GM19467 (cell line): ENCODE measurements around the gene MEAF6.

Source experiments
- ATAC-seq: cut with Tn5 transposase; IDR thresholded peaks from one replicate; pipeline ENCODE4 v1.9.1; 2021; ENCODE audit warnings: mild to moderate bottlenecking, moderate library complexity; ENCODE audit not compliant: unreplicated experiment

Gene MEAF6

DNA sequence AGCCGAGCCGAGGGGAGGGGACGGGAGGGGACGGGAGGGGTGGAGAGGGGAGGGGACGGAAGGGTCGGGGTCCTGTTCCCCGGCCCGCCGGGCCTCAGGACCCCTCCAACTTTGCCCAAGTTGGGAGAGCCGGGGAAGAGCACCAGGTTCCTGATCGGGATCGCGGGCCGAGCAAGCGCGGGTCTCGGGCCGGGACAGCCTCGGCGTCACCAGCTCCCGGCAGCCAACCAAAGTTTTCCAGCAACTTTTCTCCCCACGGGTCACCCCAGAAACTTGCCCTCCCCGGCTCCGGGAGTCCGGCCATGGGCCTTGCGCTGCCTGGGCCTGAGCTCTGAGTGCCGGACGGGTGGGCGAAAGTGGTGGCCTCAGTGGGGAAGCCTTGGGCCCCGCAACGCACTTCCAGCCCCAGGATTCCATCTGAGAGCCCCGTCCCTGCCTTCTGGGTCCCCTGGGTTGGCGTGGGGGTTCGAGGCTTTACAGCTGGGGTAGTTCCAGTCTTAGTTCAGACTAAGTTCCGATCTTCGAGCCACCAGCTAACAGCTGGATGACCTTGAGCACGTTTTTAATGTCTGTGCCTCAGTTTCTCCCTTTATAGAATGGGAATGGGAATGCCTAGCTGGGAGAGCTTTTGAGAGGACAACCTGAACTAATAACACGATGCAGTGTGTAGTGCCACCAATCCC lies 39.7 kb downstream of the MEAF6 start:
- peak; percentile 1 for ATAC-seq

DNA sequence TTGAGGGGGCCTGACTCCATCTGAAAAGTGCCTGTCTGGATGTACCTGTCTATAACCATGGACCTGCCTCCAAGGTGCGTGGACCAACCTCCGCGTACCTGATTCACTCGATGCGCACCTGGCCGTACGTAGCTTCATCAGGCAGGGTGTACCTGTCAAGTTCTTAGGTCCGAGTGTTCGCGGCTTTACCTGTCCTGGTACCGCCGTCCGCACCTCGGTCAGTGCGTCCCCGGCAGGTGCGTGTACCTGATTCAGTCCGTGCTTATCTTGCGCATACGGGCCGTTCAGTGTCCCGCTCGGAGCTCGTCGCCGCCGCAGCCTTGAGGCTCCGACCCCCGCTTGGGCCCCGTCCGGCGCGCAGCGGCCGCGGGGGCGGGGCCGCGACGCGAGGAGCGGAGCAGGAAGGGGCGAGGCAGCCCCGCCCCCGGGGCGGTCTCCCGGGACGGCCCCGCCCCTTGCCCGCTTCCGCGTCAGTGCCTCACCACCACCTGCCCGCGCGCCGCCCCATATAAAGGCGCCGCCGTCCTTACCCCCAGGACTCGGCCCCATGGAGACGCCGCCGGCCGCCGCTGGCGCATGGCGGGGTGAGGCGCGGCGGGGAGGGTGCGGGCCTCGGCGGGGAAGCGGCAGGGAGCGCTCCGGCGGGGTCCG lies 40.4 kb downstream of the MEAF6 start, which contains the start of gene ZC3H12A:
Gene ZC3H12A, plus strand, starts transcription at position 535 of the 651 bp plus-strand sequence. CDS start 917 bp downstream, outside the sequence.
- ATAC-seq: peak; percentile 55

DNA sequence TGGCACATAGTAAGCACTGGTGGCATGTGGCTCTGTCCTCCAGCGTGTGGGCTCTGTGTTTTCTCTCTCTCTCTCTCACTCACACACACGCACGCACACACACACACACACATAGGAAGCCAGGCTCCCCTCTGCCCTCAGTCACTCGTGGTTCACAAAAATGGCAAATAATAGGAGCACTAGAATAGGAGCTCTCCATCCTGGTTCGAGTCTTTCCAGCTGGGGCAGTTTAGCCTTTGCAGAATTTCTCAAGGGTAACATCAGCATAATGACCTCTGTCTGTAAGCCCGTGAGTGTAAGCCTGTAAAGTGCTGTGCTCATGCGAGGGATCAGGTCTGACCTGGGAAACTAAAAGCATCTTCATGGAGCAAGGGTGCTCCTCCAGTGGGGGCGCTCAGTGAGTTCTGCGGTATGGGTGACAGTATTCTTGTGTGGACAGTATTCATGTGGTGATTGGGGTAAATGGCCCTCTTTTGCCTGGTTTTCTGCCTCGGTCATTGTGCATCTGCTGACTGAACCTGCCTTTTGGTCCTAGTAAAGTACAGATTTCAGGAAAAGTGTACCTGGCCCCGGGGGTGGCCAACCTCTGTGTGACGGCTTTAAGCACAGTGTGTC lies 41.0 kb downstream of the MEAF6 start:
- no peak for ATAC-seq

DNA sequence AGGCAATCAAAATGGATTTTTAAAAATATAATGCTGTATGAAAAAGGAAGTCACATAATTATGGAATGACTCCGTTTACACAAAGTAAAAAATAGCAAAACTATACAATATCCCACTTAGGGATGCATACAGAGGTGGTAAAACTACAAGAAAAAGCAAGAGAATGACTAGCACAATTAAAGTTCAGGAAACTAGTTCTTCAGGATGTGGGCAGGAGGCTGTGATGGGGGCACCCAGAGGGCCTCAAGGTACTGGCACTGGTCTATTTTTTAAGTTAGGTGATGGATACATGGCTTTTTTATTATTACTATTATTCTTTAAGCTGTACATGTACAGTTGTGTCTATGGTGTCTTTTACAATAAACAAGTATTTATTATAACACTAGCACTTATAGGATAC lies 41.6 kb downstream of the MEAF6 start:
- no peak for ATAC-seq

DNA sequence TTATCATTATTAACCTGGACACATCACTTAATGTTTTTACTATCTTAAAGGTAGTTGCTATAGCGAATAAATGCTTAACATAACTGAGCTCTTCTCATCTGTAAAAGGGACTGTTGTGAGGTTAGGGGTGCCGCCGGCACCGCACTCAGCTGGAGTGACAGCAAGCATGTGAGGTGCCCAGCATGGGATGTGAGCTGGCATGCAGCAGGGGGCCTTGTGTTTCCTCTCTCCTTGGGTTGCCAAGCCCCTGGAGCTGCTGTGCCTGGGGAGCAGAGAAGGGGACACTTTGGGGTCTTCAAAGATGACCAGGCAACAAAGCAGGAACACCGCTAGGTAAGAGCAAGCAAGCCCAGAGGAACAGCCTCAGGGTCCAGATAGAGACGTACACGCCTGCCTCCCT lies 42.3 kb downstream of the MEAF6 start:
- ATAC-seq: no peak

DNA sequence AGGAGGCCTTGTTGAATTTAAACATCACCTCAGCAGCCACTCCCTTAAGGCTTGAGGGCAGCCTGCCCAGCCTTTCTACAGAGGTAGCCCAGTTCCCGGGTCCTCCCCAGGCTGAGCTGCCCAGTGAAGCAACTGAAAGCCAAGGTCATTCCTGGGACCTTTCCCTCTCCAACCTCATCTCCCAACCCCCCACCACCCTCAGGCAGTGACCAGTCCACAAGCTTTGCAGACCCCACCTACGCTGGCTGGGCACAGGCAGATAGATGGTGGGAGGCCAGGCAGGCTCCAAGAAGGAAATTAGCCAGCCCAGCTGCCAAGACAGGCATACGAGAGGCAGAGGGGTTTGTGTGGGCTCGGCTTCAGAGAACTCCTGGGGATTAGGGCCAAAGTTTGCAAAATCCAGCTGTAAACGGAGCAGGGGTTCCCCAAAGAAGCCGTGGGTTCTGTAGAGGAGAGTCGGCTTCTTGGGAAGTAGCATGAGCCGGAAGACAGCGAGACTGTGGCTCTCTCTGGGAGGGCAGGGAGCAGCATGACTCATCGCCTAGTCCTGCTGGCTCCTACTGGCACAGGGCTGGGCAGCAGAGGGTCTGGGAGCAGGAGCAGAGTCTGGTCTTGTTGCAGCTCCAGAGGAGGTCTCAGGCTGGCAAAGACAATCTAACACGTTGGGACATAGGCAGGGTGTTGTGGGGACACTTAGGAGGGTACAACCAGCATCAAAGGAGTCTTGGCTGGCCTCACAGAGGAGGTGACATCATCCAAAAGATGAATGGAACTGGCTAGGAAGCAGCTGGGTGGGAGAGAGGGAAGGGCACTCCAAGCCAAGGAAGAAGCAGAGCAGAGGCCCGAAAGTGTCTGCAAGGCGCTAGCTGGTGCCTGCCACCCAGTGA lies 43.0 kb downstream of the MEAF6 start:
- ATAC-seq: no peak

DNA sequence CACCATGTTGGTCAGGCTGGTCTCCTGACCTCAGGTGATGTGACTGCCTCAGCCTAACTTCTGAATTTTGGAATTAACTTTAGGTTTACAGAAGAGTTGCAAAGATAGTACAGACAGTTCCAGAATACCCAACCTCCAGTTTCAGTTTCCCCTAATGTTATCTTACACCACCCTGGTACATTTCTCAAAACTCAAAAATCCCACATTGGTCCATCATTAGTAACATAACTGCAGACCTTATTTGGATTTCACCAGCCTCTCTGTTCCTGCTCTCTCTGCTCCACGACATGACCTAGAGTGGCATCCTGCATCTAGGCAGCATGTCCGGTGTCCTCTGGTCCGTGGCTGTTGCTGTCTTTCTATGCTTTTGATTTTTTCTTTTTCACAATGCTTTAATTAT lies 45.2 kb downstream of the MEAF6 start:
- no peak for ATAC-seq

DNA sequence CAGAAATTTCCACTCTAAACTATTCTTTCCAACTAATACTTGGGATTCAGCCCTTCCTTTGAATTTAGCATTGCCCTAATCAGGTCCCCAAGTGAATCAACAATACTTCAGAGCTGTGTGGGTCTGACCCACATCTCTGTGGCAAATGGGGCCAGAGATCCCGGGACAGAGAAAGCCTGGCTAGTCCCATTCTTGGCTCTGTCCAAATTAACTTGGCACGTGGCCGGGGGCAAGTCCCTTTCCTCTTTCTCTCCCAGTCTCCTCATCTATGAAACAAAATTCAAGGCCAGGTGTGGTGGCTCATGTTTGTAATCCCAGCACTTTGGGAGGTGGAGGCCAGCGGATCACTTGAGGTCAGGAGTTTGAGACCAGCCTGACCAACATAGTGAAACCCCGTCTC lies 46.5 kb downstream of the MEAF6 start:
- ATAC-seq: no peak

DNA sequence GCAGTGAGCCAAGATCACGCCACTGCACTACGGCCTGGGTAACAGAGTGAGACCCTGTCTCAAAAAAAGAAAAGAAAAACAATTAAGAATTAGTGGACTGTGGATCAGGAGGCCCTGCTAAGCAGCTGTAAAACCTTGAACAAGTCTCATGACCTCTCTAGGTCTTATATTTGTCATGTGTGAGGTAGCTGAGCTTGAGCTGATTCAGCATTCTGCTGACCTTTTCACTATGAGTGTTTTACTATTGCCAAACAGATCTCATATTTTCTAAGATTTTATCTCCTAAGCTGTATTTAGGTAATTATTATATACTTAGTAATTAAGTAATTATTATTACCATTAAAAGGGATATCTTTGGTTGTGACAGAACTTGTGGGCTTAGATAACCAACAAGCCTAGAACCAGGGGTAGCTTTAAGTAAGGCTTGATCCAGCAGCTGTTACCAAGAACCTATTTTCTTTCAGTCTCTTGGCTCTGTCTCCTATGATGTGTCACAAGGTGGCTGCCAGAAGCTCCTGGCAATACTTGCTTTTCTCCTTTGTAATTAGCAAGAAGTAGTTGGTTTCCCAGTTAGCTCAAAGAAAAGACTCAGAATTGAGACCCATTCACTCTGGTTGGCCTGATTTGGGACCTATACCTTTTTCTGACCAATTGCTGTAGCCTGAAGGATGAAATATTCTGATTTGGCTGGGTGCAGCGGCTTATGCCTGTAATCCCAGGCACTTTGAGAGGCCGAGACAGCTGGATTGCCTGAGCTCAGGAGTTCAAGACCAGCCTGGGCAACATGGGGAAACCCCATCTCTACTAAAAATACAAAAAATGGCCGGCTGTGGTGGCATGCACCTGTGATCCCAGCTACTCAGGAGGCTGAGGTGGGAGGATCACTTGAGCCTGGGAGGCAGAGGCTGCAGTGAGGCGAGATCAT lies 48.7 kb downstream of the MEAF6 start:
- ATAC-seq: no peak

DNA sequence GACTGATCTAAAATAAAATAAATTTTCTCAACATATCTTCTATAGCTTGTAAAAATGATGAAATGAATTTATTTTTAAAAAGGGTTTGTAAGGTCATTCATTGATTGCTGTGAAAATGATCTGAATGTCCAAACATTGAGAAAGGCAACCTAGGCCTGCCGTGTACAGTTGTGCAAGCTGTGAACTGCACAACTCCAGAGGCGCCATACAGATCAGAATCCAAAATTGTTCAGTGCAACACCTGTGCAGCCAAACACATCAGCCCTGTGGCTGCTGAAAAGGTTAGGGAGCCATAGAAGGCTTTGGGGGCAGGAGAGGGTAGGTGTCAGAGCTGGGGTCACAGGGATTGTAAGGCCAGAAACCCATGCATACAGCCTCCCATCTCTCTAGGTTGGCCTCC lies 50.1 kb downstream of the MEAF6 start:
- ATAC-seq: no peak

DNA sequence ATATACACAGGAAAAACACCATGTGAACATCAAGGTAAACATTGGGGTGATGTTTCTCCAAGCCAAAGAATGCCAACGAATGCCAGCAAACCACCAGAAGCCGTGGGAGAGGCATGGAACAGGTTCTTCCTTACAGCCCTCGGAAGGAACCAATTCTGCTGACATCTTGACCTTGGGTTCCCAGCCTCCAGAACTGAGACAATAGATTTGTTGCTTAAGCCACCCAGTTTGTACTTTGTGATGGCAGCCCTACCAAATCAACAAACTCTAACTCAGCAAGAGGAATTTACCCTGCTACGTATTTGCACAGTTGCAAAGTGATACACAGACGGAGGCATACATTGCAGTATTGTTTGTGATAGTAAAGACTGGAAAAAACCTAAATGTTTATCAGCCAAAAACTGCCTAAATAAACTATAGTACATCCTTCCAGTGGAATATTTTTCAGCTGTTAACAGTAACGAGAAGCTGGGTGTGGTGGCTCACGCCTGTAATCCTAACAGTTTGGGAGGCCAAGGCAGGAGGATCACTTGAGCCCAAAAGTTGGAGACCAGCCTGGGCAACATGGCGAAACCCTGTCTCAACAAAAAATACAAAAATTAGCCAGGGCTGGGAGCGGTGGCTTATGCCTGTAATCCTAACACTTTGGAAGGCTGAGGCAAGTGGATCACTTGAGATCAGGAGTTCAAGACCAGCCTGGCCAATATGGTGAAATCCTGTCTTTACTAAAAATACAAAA lies 52.7 kb downstream of the MEAF6 start:
- no peak for ATAC-seq

DNA sequence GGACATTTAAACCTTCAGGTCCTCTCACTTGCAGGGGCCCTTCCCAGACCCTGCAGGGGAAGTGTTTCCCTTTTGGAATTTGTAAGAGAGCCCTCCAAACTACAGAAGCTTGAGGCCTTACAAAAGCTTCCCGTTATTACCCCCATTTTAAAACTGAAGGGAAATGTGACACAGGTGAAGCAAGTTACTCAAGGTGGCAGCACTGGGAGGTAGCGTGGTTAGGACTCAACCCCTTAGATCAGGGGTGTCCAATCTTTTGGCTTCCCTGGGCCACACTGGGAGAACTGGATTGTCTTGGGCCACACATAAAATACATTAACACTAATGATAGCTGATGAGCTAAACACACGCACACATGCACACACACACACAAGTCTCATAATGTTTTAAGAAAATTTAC lies 56.0 kb downstream of the MEAF6 start:
- no peak for ATAC-seq

DNA sequence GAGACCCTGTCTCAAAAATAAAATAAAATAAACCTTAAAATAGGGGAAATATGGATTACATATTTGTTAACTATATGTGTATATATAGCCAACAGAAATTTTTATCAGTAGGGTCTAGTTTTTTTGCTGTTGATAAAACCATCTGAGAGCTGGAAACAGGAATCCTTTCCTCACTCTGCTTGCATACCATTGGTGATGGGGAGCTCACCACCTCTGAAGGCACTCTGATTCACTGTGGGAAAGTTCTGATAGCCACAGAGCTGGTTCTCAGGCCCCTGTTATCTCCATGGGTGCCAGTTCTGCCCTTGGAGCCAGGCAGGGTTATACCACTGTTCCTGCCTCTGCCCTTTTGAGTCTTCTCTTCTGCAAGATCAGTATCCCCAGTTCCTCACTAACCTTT lies 58.0 kb downstream of the MEAF6 start:
- no peak for ATAC-seq

DNA sequence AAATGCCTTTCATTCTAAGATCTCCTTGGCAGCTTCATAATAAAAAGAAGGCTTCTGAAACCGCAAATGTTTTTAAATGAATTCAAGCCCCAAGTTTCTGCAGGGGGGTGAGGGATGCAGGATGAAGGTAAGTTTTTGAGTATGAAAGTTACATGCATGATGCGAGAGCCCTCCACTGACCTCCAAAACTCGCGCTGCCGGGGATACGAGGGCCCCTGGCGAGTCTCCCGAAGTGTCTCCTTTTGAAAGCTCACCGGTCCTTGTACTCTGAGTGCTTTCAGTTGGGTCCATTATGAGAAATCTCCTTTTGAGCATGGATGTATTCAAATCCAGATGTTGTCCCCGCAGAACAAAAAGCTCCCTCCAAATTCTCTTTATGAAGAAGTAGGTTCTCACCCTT lies 59.0 kb downstream of the MEAF6 start:
- ATAC-seq: no peak

DNA sequence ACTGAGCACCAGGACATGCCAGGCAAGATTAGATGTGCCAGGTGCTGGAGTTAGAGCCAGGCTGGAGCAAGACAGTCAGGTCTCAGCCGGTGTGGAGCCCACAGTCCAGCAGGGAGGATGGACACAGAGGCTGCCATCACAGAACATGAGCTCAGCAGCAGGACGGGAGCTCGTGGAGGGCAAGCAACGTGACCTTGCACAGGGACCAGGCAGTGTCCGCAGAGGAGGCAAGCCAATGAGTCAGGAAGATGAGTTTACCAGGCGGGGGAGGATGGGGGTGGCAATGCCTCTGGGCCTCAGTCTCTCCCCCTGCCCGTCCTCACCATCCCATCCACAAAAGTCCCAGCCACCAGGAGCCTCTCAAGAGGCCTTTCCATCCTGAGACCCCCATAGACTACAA lies 60.9 kb downstream of the MEAF6 start:
- no peak for ATAC-seq

DNA sequence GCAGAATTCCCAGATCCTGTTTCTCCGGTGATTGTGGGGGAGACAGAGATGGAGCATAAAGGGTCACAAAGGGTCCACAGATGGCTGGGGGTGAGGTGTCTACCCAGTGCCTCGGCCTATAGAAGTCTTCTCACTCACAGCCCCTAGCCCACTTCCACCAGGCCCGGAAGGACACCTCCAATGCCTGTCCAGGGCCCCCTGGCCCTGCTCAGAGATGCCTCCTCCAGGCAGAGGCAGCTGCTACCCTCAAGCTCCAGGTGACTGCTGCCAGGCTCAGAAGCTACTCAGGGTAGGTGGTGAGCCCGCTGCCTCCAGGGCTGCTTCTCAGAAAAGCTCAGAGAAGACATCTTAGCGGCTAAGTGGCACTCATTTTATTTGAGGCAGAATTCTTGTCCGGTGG lies 62.1 kb downstream of the MEAF6 start:
- no peak for ATAC-seq

DNA sequence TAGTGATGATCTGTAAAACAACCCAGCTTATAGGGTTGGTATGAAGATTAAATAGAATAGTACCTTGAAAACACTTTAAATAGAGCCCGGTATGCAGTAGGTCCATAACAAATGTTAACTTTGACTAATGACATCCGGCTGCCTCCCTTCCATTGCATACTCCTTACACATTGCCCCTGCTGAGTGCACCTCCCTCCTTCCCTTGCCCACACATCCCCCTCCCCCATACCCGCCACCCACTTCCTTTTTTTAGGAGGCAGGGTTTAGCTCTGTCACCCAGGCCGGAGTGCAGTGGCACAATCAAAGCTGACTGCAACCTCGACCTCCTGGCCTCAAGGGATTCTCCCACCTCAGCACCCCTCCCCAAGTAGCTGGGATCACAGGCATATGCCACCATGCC lies 64.6 kb downstream of the MEAF6 start:
- no peak for ATAC-seq

DNA sequence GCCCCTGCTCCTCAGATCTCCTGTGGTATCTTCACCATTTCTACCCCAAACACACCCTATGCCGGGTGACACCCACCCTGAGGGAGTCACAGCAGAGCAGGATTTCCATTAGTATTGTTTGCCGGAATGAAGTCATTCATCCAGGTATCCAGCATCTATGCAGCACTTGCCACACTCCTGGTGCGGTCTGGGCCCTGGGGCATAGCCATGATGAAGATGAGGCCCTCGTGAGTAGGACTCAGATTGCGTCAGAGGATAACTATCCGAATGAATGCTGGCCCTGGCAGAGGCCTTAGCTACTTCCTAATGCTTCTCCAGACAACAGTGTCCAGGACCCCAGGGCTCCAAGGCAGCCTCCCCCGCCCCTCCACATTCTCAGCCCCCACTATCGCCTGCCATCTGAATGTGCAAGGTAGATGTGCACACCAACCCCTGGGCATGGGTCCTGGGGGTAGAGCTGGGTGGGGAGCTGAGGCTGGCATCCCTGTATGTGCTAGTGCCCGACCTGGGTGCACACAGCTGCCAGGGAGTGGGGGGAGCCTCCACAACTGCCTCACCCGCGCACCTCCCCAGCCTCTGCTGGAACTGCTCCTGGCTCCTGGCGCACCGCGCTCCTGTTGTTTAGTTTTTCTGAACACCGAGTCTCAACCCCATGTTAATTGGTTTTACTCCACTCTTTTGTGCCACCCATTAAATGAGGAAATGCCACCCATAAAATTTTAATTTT lies 65.7 kb downstream of the MEAF6 start:
- no peak for ATAC-seq

DNA sequence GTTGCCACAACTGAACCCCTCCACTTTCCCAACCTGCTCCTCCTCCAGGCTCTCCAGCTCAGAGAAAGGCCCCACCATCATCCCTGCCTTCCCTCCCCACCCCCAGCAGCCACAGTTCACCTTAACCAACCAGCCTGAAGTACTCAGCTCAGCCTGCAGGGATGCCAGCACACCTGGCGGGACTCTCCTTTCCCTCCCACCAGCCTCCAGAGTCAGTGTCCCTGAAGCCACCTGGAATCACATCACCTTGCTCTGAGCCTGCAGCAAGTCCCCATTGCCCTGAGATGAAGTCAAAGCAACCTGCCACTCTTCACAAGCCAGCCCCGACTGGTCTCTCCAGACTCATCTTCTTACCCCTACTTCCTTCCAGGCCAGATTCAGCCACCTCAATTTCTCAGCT lies 66.4 kb downstream of the MEAF6 start:
- no peak for ATAC-seq
